HCT116 (cell line): ENCODE data around the gene GSTK1. TPM values are rescaled to one million over a fixed set of nuclear protein-coding genes. Genes with fewer than 3 reads are reported as not detected.

Experiments used
- ATAC-seq: fragments of 200-7000 bp; cut with Tn5 transposase; 2 replicates; pipeline ENCODE4 v1.9.1; 2020; ENCODE audit warnings: mild to moderate bottlenecking, moderate library complexity
- BruUV-seq: library from RNA; stranded (reverse); fragments of 400-500 nt; replicated peaks from 2 replicates; lab custom pipeline; 2021; lab: Mats Ljungman, UMichigan
- CTCF ChIA-PET: fragments of 300-600 bp; sonication (Branson Sonifier 250); formaldehyde crosslinking; loops from one replicate; lab custom pipeline; 2021; ENCODE audit warnings: antibody characterized with exemption; lab: Charles Lee
- POLR2A ChIA-PET: fragments of 300-600, 350-600 bp; sonication (Branson Sonifier 250); formaldehyde crosslinking; loops from one replicate; lab custom pipeline; 2021; ENCODE audit warnings: antibody characterized with exemption; lab: Charles Lee
- RAD21 ChIA-PET, 2 experiments: fragments of 300-600 bp; sonication (Branson Sonifier 250); formaldehyde crosslinking; loops; one replicate each; lab custom pipeline; 2023; ENCODE audit warnings: low total read pairs in 2 of 2; ENCODE audit not compliant: uncharacterized antibody in 2 of 2, unreplicated experiment in 2 of 2, low non-redundant PET in 1 of 2; lab: Charles Lee
- DNase-seq: peaks from one replicate; pipeline ENCODE4 v3.0.0-alpha.2; 2010; ENCODE audit warnings: low read depth, low spot score
- H2AFZ ChIP-seq: fragments of 200-600 bp; shearing (Covaris generic), sonication (generic); 2 replicates; pipeline ENCODE4 v1.6.1; 2017; ENCODE audit warnings: low read depth, mixed run types, mixed read lengths, antibody characterized with exemption, low read length; ENCODE audit not compliant: poor library complexity, severe bottlenecking
- H3K27ac ChIP-seq: 2 replicates; pipeline ENCODE4 v1.5.1; 2012; ENCODE audit warnings: low read depth, low read length
- H3K27me3 ChIP-seq: fragments of 200-600 bp; sonication (generic); 2 replicates; pipeline ENCODE4 v1.6.1; 2016; ENCODE audit warnings: mixed run types, low read length, mixed read lengths; ENCODE audit not compliant: insufficient read depth
- H3K36me3 ChIP-seq, 2 experiments: fragments of 200-500 bp in 1 of 2; fragments of 200-600 bp in 1 of 2; sonication (Bioruptor generic) in 1 of 2; sonication (generic) in 1 of 2; 2 replicates each; pipeline versions ENCODE4 v1.5.1 to v1.6.1; 2014 to 2016; ENCODE audit warnings: low read length in 2 of 2, inconsistent platforms in 1 of 2, mixed read lengths in 1 of 2, mixed run types in 1 of 2; ENCODE audit not compliant: insufficient read depth in 2 of 2, control insufficient read depth in 1 of 2
- H3K4me1 ChIP-seq, 2 experiments: fragments of 200-600 bp in 1 of 2; sonication (generic) in 1 of 2; 2 replicates each; pipeline versions ENCODE4 v1.5.1 to v1.6.1; 2012 to 2017; ENCODE audit warnings: low read length in 2 of 2, inconsistent platforms in 1 of 2, mild to moderate bottlenecking in 1 of 2, mixed read lengths in 1 of 2, mixed run types in 1 of 2, moderate library complexity in 1 of 2; ENCODE audit not compliant: insufficient read depth in 2 of 2, control insufficient read depth in 1 of 2
- H3K4me2 ChIP-seq: fragments of 200-600 bp; sonication (generic); 2 replicates; pipeline ENCODE4 v1.6.1; 2017; ENCODE audit warnings: mixed run types, low read length, mixed read lengths
- H3K4me3 ChIP-seq, 2 experiments: fragments of 200-600 bp in 1 of 2; sonication (generic) in 1 of 2; replicated peaks in 1 of 2; 2 replicates each; pipeline ENCODE4 v1.5.1; 2011 to 2016; ENCODE audit warnings: low read length in 2 of 2, control low read depth in 1 of 2, low read depth in 1 of 2, mild to moderate bottlenecking in 1 of 2, mixed read lengths in 1 of 2, mixed run types in 1 of 2
- H3K79me2 ChIP-seq: fragments of 200-600 bp; sonication (generic); 2 replicates; pipeline ENCODE4 v1.6.1; 2017; ENCODE audit warnings: mild to moderate bottlenecking, mixed run types, low read length, moderate library complexity, mixed read lengths; ENCODE audit not compliant: insufficient read depth
- H3K9ac ChIP-seq: fragments of 200-600 bp; sonication (generic); 2 replicates; pipeline ENCODE4 v1.6.1; 2016; ENCODE audit warnings: low read length, mixed read lengths
- H3K9me2 ChIP-seq: fragments of 200-600 bp; sonication (generic), shearing (Covaris generic); 2 replicates; pipeline ENCODE4 v1.6.1; 2017; ENCODE audit warnings: mixed run types, mild to moderate bottlenecking, moderate library complexity; ENCODE audit not compliant: insufficient read depth
- H3K9me3 ChIP-seq, 2 experiments: fragments of 200-500 bp in 1 of 2; fragments of 200-600 bp in 1 of 2; sonication (Bioruptor generic) in 1 of 2; sonication (generic) in 1 of 2; 2 replicates each; pipeline ENCODE4 v1.6.1; 2014 to 2017; ENCODE audit warnings: low read length in 2 of 2, mixed read lengths in 2 of 2, inconsistent platforms in 1 of 2, low read depth in 1 of 2, mild to moderate bottlenecking in 1 of 2, mixed run types in 1 of 2, moderate library complexity in 1 of 2; ENCODE audit not compliant: control insufficient read depth in 1 of 2, insufficient read depth in 1 of 2
- H4K20me1 ChIP-seq: fragments of 200-600 bp; sonication (generic), shearing (Covaris generic); 2 replicates; pipeline ENCODE4 v1.6.1; 2017; ENCODE audit warnings: mixed run types, mild to moderate bottlenecking, moderate library complexity; ENCODE audit not compliant: insufficient read depth
- CBX3 ChIP-seq: IDR thresholded peaks from 2 replicates; pipeline ENCODE4 v1.6.1; 2012; ENCODE audit warnings: low read depth
- CEBPB ChIP-seq: IDR thresholded peaks from 2 replicates; pipeline ENCODE4 v1.6.1; 2012; ENCODE audit warnings: low read depth
- EGR1 ChIP-seq: IDR thresholded peaks from 2 replicates; pipeline ENCODE4 v1.6.1; 2012; ENCODE audit warnings: low read depth
- ELF1 ChIP-seq: IDR thresholded peaks from 2 replicates; pipeline ENCODE4 v1.6.1; 2012; ENCODE audit warnings: low read depth, borderline replicate concordance
- EZH2 ChIP-seq: fragments of 200-600 bp; sonication (generic); IDR thresholded peaks from 2 replicates; pipeline ENCODE4 v1.6.1; 2017; ENCODE audit warnings: antibody characterized with exemption, mixed run types
- JUND ChIP-seq: IDR thresholded peaks from 2 replicates; pipeline ENCODE4 v1.6.1; 2012
- POLR2AphosphoS5 ChIP-seq: IDR thresholded peaks from 2 replicates; pipeline ENCODE4 v1.6.1; 2011; ENCODE audit warnings: mild to moderate bottlenecking, low read depth, low read length, moderate library complexity
- RAD21 ChIP-seq: IDR thresholded peaks from 2 replicates; pipeline ENCODE4 v1.6.1; 2012; ENCODE audit warnings: low read depth, mild to moderate bottlenecking
- SRF ChIP-seq: IDR thresholded peaks from 2 replicates; pipeline ENCODE4 v1.6.1; 2012; ENCODE audit warnings: low read depth
- TCF7L2 ChIP-seq: IDR thresholded peaks from 2 replicates; pipeline ENCODE4 v1.7.0; 2011; ENCODE audit warnings: borderline replicate concordance, inconsistent platforms; ENCODE audit not compliant: insufficient read depth, insufficient read length; ENCODE audit errors: extremely low read depth
- YY1 ChIP-seq: IDR thresholded peaks from 2 replicates; pipeline ENCODE4 v1.6.1; 2011; ENCODE audit warnings: low read length, low read depth, moderate library complexity, mild to moderate bottlenecking; ENCODE audit not compliant: insufficient replicate concordance; ENCODE audit errors: extremely low read depth
- intact Hi-C: fragments of 100-400 bp; cut with micrococcal nuclease; formaldehyde crosslinking; loops from 2 replicates; pipeline ENCODE4 v1.10.0; 2022
- total RNA-seq: library from RNA; stranded (reverse); gene quantifications from one replicate; pipeline ENCODE4 v1.2.1, GENCODE V29; 2021; ENCODE audit not compliant: unreplicated experiment
- TF ChIP-seq, protein P1 (sequence below): IDR thresholded peaks from 2 replicates; pipeline ENCODE4 v1.6.1; 2012
- TF ChIP-seq, protein P2 (sequence below), 3 experiments: fragments of 200-600 bp in 1 of 3; sonication (generic) in 1 of 3; IDR thresholded peaks in 2 of 3; conservative IDR thresholded peaks in 1 of 3; 2 replicates each; pipeline ENCODE4 v1.5.1; 2012 to 2017; ENCODE audit warnings: low read depth in 2 of 3, low read length in 2 of 3, antibody characterized with exemption in 1 of 3, borderline replicate concordance in 1 of 3, control low read depth in 1 of 3, mild to moderate bottlenecking in 1 of 3, mixed read lengths in 1 of 3, mixed run types in 1 of 3, moderate library complexity in 1 of 3; ENCODE audit not compliant: insufficient read depth in 1 of 3
- TF ChIP-seq, protein P3 (sequence below): IDR thresholded peaks from 2 replicates; pipeline ENCODE4 v1.6.1; 2011; ENCODE audit warnings: mild to moderate bottlenecking, low read length, moderate library complexity; ENCODE audit not compliant: insufficient replicate concordance; ENCODE audit errors: extremely low read depth

GSTK1 gene
- total RNA-seq, 1 experiment from 2014 or later = 83.6 TPM

DNA sequence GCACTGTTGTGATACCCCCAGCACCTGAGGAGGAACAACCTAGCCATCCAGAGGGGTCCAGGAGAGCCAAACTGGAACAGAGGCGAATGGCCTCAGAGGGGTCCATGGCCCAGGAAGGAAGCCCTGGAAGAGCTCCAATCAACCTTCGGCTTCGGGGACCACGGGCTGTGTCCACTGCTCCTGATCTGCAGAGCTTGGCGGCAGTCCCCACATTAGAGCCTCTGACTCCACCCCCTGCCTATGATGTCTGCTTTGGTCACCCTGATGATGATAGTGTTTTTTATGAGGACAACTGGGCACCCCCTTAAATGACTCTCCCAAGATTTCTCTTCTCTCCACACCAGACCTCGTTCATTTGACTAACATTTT, 23.3 kb downstream of the GSTK1 start:
- H3K4me2 ChIP-seq = no peak overlapping the region
- H3K9me2 ChIP-seq = no peaks in the 10 kb centered on the region
- CTCF ChIA-PET = no interaction called here

More for the DNA sequence above, 23.3 kb downstream of the GSTK1 start:
- no peak overlapping the region for H3K9ac ChIP-seq
- no TSS peak for BruUV-seq
- no peaks in the 10 kb centered on the region for H3K27me3 ChIP-seq
- peaks cover 33% of the 10 kb centered on the region for H3K79me2 ChIP-seq
- no peak overlapping the region for H3K27ac ChIP-seq
- POLR2A ChIA-PET = no interaction called here
- H3K36me3 ChIP-seq = peaks cover 4% of the 10 kb centered on the region in 2 experiments; a peak in 2 of 4 replicates
- no peak for ATAC-seq
- DNase-seq = no peak
- no peaks in the 10 kb centered on the region; a peak in 1 of 4 replicates for H3K9me3 ChIP-seq
- no peaks in the 10 kb centered on the region for H4K20me1 ChIP-seq
- no peak overlapping the region for H2AFZ ChIP-seq
- intact Hi-C loops = no loop called here
- no peak overlapping the region for H3K4me3 ChIP-seq
- TF ChIP-seq ELF1 (no peak), POLR2AphosphoS5 (no peak), CBX3 (no peak), YY1 (no peak), CEBPB (no peak), SRF (no peak), EGR1 (no peak), RAD21 (no peak), JUND (no peak), TCF7L2 (no peak), EZH2 (no peak)
- TF ChIP-seq, protein P1, sequence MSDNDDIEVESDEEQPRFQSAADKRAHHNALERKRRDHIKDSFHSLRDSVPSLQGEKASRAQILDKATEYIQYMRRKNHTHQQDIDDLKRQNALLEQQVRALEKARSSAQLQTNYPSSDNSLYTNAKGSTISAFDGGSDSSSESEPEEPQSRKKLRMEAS = no peak
- TF ChIP-seq, protein P2, sequence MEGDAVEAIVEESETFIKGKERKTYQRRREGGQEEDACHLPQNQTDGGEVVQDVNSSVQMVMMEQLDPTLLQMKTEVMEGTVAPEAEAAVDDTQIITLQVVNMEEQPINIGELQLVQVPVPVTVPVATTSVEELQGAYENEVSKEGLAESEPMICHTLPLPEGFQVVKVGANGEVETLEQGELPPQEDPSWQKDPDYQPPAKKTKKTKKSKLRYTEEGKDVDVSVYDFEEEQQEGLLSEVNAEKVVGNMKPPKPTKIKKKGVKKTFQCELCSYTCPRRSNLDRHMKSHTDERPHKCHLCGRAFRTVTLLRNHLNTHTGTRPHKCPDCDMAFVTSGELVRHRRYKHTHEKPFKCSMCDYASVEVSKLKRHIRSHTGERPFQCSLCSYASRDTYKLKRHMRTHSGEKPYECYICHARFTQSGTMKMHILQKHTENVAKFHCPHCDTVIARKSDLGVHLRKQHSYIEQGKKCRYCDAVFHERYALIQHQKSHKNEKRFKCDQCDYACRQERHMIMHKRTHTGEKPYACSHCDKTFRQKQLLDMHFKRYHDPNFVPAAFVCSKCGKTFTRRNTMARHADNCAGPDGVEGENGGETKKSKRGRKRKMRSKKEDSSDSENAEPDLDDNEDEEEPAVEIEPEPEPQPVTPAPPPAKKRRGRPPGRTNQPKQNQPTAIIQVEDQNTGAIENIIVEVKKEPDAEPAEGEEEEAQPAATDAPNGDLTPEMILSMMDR (IDR thresholded peaks at IDR 0.05 in 2 of 3, conservative IDR thresholded peaks at IDR 0.05 in 1 of 3; ENCODE audit: borderline replicate concordance in 1 of 3, insufficient read depth in 1 of 3, low read depth in 2 of 3, low read length in 2 of 3) = no peak
- TF ChIP-seq, protein P3, sequence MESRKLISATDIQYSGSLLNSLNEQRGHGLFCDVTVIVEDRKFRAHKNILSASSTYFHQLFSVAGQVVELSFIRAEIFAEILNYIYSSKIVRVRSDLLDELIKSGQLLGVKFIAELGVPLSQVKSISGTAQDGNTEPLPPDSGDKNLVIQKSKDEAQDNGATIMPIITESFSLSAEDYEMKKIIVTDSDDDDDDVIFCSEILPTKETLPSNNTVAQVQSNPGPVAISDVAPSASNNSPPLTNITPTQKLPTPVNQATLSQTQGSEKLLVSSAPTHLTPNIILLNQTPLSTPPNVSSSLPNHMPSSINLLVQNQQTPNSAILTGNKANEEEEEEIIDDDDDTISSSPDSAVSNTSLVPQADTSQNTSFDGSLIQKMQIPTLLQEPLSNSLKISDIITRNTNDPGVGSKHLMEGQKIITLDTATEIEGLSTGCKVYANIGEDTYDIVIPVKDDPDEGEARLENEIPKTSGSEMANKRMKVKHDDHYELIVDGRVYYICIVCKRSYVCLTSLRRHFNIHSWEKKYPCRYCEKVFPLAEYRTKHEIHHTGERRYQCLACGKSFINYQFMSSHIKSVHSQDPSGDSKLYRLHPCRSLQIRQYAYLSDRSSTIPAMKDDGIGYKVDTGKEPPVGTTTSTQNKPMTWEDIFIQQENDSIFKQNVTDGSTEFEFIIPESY = no peak
- H3K4me1 ChIP-seq = peaks cover 27 to 57% of the 10 kb centered on the region in 2 experiments
- RAD21 ChIA-PET = no interaction called here
